Measurements from ENCODE around the gene HDAC2. TPM values are rescaled to one million over a fixed set of nuclear protein-coding genes. Genes with fewer than 3 reads are reported as not detected.
"Not testable (repeated sequence)": the region's sequence is repeated elsewhere in the genome, so short reads cannot be mapped to it uniquely, and the experiment has no call there.

The HDAC2 gene
- total RNA-seq, 1 donor: 77.1 TPM

DNA sequence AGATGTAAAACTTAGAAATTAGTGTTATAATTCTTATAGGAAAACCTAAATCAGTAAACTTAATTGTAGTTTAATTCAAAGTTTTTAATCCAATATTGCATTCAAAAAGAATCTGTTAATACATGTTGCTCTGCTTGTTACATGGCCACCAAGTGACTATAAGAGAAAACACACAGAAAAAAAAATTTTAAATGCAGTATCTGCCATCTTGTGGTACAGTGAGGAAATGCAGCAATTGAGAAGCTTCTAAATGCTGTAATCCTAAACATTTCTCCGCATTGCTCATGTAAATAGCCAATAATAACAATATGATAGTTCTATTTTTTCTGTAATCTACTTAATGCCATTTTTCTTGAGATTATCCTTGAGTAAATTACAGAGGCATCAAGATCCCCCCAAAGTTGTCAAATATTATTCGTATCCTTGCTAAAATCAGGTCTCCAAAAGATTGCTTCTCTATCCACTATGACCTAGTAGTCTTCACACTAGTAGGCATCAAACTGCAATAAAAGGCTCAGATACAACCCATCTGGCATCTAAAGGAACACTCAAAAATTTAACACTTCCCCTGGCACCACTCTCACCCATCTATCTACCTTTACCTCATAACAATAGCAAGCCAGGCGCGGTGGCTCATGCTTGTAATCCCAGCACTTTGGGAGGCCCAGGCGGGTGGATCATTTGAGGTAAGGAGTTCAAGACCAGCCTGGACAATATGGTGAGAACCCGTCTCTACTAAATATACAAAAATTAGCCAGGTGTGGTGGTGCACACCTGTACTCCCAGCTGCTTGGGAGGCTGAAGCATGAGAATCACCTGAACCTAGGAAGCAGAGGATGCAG lies 34.6 kb downstream of the HDAC2 start:
- H3K4me3 ChIP-seq (ENCODE audit: low read depth, low read length): no peak overlapping the region
- peak; percentile 80 for DNase-seq (ENCODE audit: low read depth)
- TF ChIP-seq, protein P1, sequence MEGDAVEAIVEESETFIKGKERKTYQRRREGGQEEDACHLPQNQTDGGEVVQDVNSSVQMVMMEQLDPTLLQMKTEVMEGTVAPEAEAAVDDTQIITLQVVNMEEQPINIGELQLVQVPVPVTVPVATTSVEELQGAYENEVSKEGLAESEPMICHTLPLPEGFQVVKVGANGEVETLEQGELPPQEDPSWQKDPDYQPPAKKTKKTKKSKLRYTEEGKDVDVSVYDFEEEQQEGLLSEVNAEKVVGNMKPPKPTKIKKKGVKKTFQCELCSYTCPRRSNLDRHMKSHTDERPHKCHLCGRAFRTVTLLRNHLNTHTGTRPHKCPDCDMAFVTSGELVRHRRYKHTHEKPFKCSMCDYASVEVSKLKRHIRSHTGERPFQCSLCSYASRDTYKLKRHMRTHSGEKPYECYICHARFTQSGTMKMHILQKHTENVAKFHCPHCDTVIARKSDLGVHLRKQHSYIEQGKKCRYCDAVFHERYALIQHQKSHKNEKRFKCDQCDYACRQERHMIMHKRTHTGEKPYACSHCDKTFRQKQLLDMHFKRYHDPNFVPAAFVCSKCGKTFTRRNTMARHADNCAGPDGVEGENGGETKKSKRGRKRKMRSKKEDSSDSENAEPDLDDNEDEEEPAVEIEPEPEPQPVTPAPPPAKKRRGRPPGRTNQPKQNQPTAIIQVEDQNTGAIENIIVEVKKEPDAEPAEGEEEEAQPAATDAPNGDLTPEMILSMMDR (IDR thresholded peaks at IDR 0.05; ENCODE audit: insufficient read depth, low read length): peak; percentile 85

DNA sequence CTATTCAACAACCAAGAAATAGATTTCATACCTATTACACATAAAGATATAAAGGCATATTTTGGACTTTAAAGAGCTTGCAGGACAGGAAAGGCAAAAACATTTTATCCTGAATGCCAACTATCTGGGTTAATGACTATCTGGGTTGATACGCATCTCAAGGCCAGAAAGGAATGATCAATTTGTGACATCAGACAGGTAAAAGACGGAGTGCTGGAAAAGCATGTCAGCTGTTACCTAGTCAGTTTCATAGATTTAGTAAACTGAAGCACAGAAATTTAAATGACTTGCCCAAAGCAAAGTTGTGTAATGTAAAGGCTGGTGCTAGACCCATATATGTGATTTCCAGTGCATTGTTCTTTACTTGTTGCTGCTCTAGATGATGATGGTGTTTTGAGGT lies 36.8 kb downstream of the HDAC2 start:
- TF ChIP-seq, protein P1 (IDR thresholded peaks at IDR 0.05; ENCODE audit: insufficient read depth, low read length): no peak
- no peak for DNase-seq (ENCODE audit: low read depth)

DNA sequence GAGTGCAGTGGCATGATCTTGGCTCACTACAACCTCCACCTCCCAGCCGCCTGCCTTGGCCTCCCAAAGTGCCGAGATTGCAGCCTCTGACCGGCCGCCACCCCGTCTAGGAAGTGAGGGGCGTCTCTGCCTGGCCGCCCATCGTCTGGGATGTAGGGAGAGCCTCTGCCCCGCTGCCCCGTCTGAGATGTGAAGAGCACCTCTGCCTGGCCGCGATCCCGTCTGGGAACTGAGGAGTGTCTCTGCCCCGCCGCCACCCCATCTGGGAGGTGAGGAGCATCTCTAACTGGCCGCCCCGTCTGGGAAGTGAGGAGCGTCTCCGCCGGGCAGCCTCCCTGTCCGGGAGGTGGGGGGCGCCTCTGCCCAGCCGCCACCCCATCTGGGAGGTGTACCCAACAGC lies 39.0 kb downstream of the HDAC2 start:
- not testable (repeated sequence) for DNase-seq (ENCODE audit: low read depth)

More for the DNA sequence above, 36.8 kb downstream of the HDAC2 start:
- no peak overlapping the region for H3K4me3 ChIP-seq (ENCODE audit: low read depth, low read length)

DNA sequence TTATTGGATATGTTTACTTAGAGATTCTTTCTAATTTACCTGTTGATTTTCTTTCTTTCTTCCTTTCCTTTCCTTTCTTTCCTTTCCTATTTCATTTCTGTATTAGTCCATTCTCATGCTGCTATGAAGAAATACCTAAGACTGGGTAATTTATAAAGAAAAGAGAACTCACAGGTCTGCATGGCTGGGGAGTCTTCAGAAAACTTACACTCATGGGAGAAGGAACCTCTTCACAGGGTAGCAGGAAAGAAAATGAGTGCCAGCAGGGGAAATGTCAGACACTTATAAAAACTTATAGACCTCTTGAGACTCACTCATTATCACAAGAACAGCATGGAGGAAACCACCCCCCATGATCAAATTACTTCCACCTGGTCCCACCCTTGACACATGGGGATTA lies 40.8 kb downstream of the HDAC2 start:
- TF ChIP-seq, protein P1 (IDR thresholded peaks at IDR 0.05; ENCODE audit: insufficient read depth, low read length): no peak
- H3K4me3 ChIP-seq (ENCODE audit: low read depth, low read length): no peak overlapping the region
- no peak for DNase-seq (ENCODE audit: low read depth)

More for the DNA sequence above, 39.0 kb downstream of the HDAC2 start:
- H3K4me3 ChIP-seq (ENCODE audit: low read depth, low read length): not testable (repeated sequence)

DNA sequence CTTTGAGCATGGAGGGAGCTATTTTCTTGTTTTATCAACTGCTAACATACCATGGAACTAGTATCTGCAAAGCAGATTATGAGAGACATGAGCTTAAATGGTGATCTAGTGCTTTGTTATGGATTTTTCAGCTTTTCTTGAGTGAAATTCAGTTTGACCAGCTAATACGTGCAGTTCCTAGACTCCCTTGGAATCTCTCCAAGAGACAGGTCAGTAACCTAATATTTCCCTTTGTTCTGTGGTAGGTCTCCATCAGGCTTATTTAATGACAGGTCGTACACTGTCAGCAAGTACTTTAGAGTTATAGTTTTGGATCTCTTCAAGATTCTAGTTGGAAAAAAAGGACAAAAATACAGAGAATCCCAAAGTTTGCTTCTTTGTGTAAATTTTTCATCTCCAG lies 43.9 kb downstream of the HDAC2 start:
- DNase-seq (ENCODE audit: low read depth): no peak

DNA sequence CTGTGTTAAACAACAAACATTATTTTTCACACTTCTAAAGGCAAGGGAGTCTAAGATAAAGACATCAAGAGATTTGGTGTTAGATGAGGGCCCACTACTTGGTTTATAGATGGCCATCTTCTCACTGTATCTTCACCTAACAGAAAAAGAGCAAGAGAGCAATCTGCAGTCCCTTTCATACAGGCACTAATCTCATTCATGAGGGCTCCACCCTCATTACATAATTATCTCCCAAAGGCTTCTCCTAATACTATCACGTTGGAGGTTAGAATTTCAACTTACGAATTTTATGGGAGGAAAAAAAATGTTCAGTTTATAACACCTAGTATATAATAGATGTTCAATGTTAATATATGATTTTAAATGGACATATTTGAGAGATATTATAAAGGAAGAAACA lies 45.6 kb downstream of the HDAC2 start:
- TF ChIP-seq, protein P1 (IDR thresholded peaks at IDR 0.05; ENCODE audit: insufficient read depth, low read length): no peak
- H3K4me3 ChIP-seq (ENCODE audit: low read depth, low read length): no peak overlapping the region
- DNase-seq (ENCODE audit: low read depth): no peak

More for the DNA sequence above, 43.9 kb downstream of the HDAC2 start:
- H3K4me3 ChIP-seq (ENCODE audit: low read depth, low read length): no peak overlapping the region
- TF ChIP-seq, protein P1 (IDR thresholded peaks at IDR 0.05; ENCODE audit: insufficient read depth, low read length): no peak

DNA sequence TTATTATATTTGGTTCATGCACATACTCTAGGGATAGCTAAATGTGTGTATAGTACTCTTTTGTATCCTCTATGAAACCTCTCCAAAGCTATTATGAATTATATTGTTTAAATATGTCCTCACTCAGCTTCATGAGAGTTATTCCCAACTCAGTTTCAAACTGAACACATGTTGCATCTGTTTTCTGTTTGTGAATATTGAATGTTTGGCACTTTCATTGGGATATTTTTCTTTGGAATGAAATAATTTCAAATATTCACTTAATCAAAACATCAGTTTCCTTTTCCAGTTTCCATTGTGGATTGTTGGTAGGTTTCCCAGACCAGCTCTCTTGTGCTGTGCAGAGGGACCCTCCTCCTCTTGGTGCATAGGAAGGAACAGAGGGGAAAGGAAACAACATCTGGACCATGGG lies 46.6 kb downstream of the HDAC2 start:
- no peak overlapping the region for H3K4me3 ChIP-seq (ENCODE audit: low read depth, low read length)
- peak; percentile 57 for DNase-seq (ENCODE audit: low read depth)
- TF ChIP-seq, protein P1 (IDR thresholded peaks at IDR 0.05; ENCODE audit: insufficient read depth, low read length): no peak
